HepG2 (cell line): ENCODE measurements around the gene KAZALD1. TPM values are rescaled to one million over a fixed set of nuclear protein-coding genes. Genes with fewer than 3 reads are reported as not detected.

Source experiments
- ATAC-seq: fragments of 200-7000 bp; cut with Tn5 transposase; 3 replicates; pipeline ENCODE4 v1.9.1; 2020; ENCODE audit warnings: mild to moderate bottlenecking, moderate library complexity
- BruUV-seq: library from RNA; stranded (reverse); fragments of 400-500 nt; replicated peaks from 2 replicates; lab custom pipeline; 2021; lab: Mats Ljungman, UMichigan
- CTCF ChIA-PET: fragments of 300-600 bp; formaldehyde crosslinking; extraction: SDS; loops from one replicate; lab custom pipeline; 2021; ENCODE audit warnings: low total read pairs, inconsistent platforms, low intra/inter-chr PET ratio; lab: Yijun Ruan, JAX
- POLR2A ChIA-PET: fragments of 350-600 bp; sonication (Branson Sonifier 250); formaldehyde crosslinking; loops from one replicate; lab custom pipeline; 2020; ENCODE audit warnings: antibody characterized with exemption, inconsistent platforms; lab: Yijun Ruan, JAX
- DNase-seq: peaks from one replicate; pipeline ENCODE4 v3.0.0-alpha.2; 2015; ENCODE audit warnings: low spot score
- FAIRE-seq: peaks from 3 replicates; lab custom pipeline; 2011; peaks lifted over from hg19 to GRCh38; lab: Jason Lieb, UNC
- H2AFZ ChIP-seq: one replicate; pipeline ENCODE4 v1.6.1; 2011; ENCODE audit warnings: low read length, inconsistent platforms
- H3K27ac ChIP-seq: fragments of 300-600 bp; 3 replicates; pipeline ENCODE4 v1.8.0; 2011; ENCODE audit warnings: mixed run types, mild to moderate bottlenecking, mixed read lengths, low read length, inconsistent platforms; ENCODE audit not compliant: insufficient read depth; ENCODE audit errors: extremely low read length
- H3K27me3 ChIP-seq, 2 experiments: fragments of 200-600 bp in 1 of 2; 2 replicates in 1 of 2; 3 replicates in 1 of 2; pipeline versions ENCODE4 v1.6.0 to v1.8.0; 2011; ENCODE audit warnings: low read length in 2 of 2, mild to moderate bottlenecking in 2 of 2, moderate library complexity in 2 of 2, inconsistent platforms in 1 of 2; ENCODE audit not compliant: insufficient read depth in 2 of 2, control insufficient read depth in 1 of 2
- H3K36me3 ChIP-seq, 2 experiments: fragments of 200-600 bp in 1 of 2; replicated peaks in 1 of 2; 2 replicates in 1 of 2; 3 replicates in 1 of 2; pipeline versions ENCODE4 v1.5.1 to v1.8.0; 2011; ENCODE audit warnings: low read length in 2 of 2, inconsistent platforms in 1 of 2; ENCODE audit not compliant: insufficient read depth in 2 of 2, control insufficient read depth in 1 of 2
- H3K4me1 ChIP-seq: 2 replicates; pipeline ENCODE4 v1.5.1; 2012; ENCODE audit warnings: low read length, inconsistent platforms; ENCODE audit not compliant: insufficient read depth
- H3K4me2 ChIP-seq: 2 replicates; pipeline ENCODE4 v1.6.0; 2011; ENCODE audit warnings: low read depth, low read length, inconsistent platforms
- H3K4me3 ChIP-seq, 3 experiments: fragments of 200-600 bp in 1 of 3; sonication (generic), shearing (Covaris generic) in 1 of 3; replicated peaks in 1 of 3; 2 replicates each; pipeline ENCODE4 v1.5.1; 2011 to 2016; ENCODE audit warnings: low read length in 3 of 3, inconsistent platforms in 2 of 3, low read depth in 2 of 3, mild to moderate bottlenecking in 2 of 3, control low read depth in 1 of 3, mixed read lengths in 1 of 3; ENCODE audit not compliant: insufficient read depth in 1 of 3
- H3K79me2 ChIP-seq: one replicate; pipeline ENCODE4 v1.6.1; 2011; ENCODE audit warnings: low read length, inconsistent platforms; ENCODE audit not compliant: insufficient read depth
- H3K9ac ChIP-seq: 2 replicates; pipeline ENCODE4 v1.6.0; 2011; ENCODE audit warnings: mild to moderate bottlenecking, low read depth, low read length, inconsistent platforms; ENCODE audit not compliant: insufficient read depth
- H3K9me3 ChIP-seq: 2 replicates; pipeline ENCODE4 v1.5.1; 2012; ENCODE audit warnings: mild to moderate bottlenecking, low read length
- H4K20me1 ChIP-seq: 2 replicates; pipeline ENCODE4 v1.6.0; 2011; ENCODE audit warnings: inconsistent platforms, mild to moderate bottlenecking, low read length, moderate library complexity; ENCODE audit not compliant: insufficient read depth
- ARID3A ChIP-seq: IDR thresholded peaks from 2 replicates; pipeline ENCODE4 v1.6.1; 2012; ENCODE audit warnings: low read depth, low read length, improper control_type of control experiment
- ZNF687 ChIP-seq: sonication (generic); formaldehyde crosslinking; IDR thresholded peaks from 2 replicates; pipeline ENCODE4 v1.5.1; 2020; ENCODE audit warnings: mild to moderate bottlenecking, missing genetic modification reagents, moderate library complexity
- WGBS: methylation state at CpG from one replicate; pipeline ENCODE4 v1.1.6; 2017; ENCODE audit warnings: low lambda C conversion rate; 5-methylcytosine and 5-hydroxymethylcytosine counted together
- in situ Hi-C: cut with HindIII; loops from 2 replicates; pipeline ENCODE4 v1.10.0; 2017; ENCODE audit warnings: low pct_unique_long_range_greater_than_20kb; ENCODE audit not compliant: extremely low pct_ligation_motif_present
- intact Hi-C: fragments of 100-400 bp; cut with micrococcal nuclease; formaldehyde crosslinking; loops from one replicate; pipeline ENCODE4 v1.10.0; 2022; ENCODE audit not compliant: unreplicated experiment
- polyA plus RNA-seq, 8 experiments: library from polyadenylated mRNA; depleted of rRNA in 3 of 8; stranded (reverse) in 7 of 8; unstranded in 1 of 8; fragments of >200 nt; fragmentation: Illumina TruSeq in 4 of 8; extraction: Trizol in 4 of 8; gene quantifications; 2 replicates each; pipeline versions ENCODE4 v1.2.1 to v1.2.3, GENCODE V29; 2011 to 2016; ENCODE audit warnings: low read depth in 4 of 8, missing spikeins in 1 of 8, mixed read lengths in 1 of 8; ENCODE audit not compliant: insufficient read depth in 1 of 8
- total RNA-seq, 5 experiments: library from RNA; depleted of rRNA; stranded (reverse); fragments of >200 nt; fragmentation: Illumina TruSeq; extraction: Trizol; gene quantifications; 2 replicates each; pipeline ENCODE4 v1.2.3, GENCODE V29; 2016; ENCODE audit warnings: low read depth in 1 of 5

KAZALD1 gene
- total and polyA plus RNA-seq, 2 of the 13 experiments (the other 11 are each of a cell fraction or from before 2014, with no cell fraction given), result 16.7 to 27.7 TPM

- no peaks in the 10 kb centered on the region for H4K20me1 ChIP-seq
- FAIRE-seq, result no peak
- no peak overlapping the region for H3K4me3 ChIP-seq
- CTCF ChIA-PET, result no interaction called here
- H3K79me2 ChIP-seq, result no peaks in the 10 kb centered on the region
- H3K9ac ChIP-seq, result no peak overlapping the region
- H3K4me1 ChIP-seq, result peaks cover 40% of the 10 kb centered on the region
- in situ Hi-C loops (no loop called here), intact Hi-C loops (no loop called here)
- no peak overlapping the region for H3K27ac ChIP-seq
- DNase-seq, result no peak
- peak overlapping the region; percentile 68; the same call in 1 of the 2 replicates for H3K4me2 ChIP-seq
- peaks cover 4 to 28% of the 10 kb centered on the region in 2 experiments; a peak in 2 of 5 replicates for H3K27me3 ChIP-seq
- 13% methylated on average over 2 of the region's 6 CpGs for WGBS
- H2AFZ ChIP-seq, result no peak overlapping the region
- H3K36me3 ChIP-seq, result no peaks in the 10 kb centered on the region
- ATAC-seq, result no peak
- TF ChIP-seq ZNF687 (0 out of 2 replicates have a peak, but pooled peaks have one; percentile 10), ARID3A (no peak)
- no TSS peak for BruUV-seq
- no peaks in the 10 kb centered on the region for H3K9me3 ChIP-seq
- POLR2A ChIA-PET, result interaction anchor here (1.2 kb wide), 1 partner anchor 49 kb away, joined by 3 read pairs; the partner anchor contains the start of gene KAZALD1
Observed at GRCh38 chr10:101110856-101111523, 49.2 kb downstream of the KAZALD1 start.
